A204.1 (cell line): ENCODE data around the gene PRPSAP1.
"Not testable (repeated sequence)": the region's sequence is repeated elsewhere in the genome, so short reads cannot be mapped to it uniquely, and the experiment has no call there.

Experiments used
- FAIRE-seq: peaks from 2 replicates; lab custom pipeline; 2012; peaks lifted over from hg19 to GRCh38; lab: Jason Lieb, UNC

Gene PRPSAP1

DNA sequence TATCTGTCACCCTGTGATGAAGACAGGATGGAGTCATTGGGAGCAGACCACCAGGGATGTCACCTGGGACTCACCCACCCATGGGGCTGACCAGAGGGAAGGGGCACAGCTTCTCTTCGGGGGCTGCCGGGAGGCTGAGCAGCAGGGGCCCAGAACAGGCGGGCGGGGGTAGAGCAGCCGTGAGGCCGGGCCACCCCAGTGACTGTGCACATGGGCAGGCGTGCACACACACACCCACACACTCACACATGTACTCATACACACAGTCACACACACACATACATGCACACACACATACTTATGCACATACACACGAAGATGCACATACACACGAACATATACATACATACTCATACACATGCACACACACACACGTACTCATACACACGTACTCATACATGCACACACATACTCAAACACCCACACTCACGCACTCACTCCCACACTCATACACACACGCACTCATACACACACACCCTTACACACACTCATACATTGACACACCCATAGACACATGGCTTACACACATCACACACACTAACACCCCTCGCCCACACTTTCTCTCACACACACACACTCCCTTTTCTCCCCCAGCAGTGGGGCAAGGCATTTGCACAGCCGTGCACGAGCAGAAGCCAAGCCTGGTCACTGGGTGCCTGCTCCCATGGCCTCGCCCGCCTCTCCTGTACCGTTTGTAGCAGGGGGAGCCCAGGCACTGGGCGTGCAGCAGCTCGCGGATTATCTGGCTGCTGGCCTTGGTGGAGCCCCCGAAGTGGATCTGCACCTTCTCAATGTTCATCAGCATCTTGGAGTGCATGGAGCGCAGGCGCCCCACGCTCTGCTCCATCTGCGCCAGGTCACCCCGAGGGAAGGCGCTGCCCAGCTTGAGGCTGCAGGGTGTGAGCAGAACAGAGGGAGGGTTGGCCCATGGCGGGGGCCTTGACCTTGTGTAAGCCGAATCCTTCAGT, 76.1 kb downstream of the PRPSAP1 start:
- FAIRE-seq: no peak

DNA sequence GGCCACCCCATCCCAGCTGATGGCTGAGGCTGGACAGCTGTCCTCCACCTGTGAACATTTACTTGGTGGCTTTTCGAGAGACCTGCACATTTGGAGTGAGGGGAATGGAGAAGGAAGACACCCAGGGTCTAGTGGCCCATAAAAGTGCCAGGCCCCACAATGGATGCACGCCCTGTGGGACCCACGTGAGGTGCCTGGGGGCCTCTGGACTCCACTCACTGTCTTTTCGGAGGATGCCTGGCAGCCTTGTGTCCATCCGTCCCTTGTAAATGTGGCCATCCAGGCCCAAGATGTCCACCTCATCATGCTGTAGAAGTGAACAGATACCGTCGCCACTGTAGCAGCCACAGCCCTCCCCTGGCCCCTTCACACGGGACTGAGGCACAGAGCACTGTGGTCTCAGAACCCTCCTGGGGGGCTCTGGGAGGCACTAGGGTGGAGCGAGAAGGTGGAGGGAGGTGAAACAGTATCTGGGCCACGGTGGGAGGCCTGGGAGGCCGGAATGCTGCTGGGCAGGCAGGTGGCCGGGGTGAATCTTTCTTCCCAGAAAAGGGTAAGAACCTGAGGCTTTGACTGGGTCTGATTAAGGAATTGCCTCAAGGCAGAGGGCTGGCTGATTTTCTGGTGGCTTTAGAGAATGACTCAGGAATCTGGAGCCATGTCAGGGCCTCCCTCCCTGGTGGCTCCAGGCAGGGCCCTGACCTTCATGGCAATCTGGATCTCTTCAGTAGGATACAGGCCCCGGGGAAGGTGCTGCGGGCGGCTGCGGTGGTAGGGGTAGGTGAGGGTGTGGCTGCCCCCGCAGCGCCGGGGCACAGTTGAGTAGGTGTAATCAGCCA, 77.0 kb downstream of the PRPSAP1 start:
- FAIRE-seq: no peak

GRCh38 chr17:76276069-76276431, 77.7 kb downstream of the PRPSAP1 start:
- FAIRE-seq: no peak

DNA sequence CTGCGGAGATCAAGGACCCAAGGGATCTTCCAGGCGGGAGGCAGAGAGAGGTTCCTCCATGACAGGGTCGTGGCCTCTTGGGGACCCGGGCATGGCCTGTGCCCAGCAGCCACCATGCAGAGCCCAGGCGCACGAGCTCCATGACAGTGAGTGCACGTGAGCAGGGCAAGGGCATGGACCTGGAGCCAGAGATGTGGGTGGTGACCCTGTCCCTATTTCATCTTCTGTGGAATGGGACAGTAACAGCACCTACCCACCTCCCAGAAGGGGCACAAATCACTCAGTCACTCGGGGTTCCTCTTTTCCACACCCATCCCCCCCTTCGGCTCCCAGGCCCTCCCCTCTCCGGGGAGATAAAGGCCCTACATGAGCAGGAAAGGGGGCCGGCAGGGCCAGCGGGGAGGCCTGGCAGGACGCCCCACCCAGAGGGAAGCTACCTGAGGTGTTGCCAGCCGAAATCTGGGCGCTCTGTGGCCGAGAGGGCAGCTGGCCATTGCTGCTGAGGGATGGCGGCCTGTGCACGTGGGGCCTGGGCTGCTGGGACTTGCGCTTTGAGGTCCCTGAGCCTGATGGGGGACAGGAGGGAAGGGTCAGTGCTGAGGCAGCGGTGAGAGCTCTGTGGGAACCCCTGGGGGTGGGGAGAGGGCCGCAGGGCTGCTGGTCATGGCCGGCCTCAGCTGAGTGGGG, 78.2 kb downstream of the PRPSAP1 start:
- no peak for FAIRE-seq

GRCh38 chr17:76274112-76274956, 79.4 kb downstream of the PRPSAP1 start:
- no peak for FAIRE-seq

DNA sequence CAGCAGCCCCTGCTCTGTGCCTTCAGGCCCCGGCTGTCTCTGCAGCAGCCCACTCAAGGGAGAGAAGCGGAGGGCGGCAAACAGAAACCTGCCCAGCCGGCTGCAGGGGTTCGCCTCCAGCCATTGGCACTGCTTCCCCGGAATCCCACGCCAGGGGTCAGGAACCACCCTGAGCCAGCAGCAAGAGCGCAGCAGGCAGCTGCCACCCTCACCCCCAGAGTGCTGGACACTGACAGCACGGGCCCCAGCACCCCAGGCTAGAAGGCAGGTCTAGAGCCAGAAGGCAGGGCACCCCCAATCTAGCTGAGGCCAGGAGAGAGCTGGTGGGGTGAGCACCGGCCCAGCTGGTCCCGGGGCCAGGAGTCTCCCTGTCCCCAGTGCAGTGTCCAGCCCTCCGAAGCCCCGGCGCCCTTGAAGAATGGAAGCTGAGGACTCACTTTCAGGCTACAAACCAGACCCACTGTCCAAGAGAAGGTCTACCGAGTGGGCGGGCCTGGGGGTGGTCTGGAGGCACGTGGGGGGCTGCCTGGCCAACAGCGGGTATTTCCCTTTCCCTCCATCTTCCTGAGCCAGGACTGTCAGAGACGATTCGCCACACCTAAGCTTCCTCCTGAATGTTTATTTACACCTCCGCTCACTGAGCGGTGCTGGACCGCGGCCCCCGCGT, 80.1 kb downstream of the PRPSAP1 start:
- FAIRE-seq: no peak

- no peak for FAIRE-seq
These were observed 80.9 kb downstream of the PRPSAP1 start for GRCh38 chr17:76272541-76273444.

DNA sequence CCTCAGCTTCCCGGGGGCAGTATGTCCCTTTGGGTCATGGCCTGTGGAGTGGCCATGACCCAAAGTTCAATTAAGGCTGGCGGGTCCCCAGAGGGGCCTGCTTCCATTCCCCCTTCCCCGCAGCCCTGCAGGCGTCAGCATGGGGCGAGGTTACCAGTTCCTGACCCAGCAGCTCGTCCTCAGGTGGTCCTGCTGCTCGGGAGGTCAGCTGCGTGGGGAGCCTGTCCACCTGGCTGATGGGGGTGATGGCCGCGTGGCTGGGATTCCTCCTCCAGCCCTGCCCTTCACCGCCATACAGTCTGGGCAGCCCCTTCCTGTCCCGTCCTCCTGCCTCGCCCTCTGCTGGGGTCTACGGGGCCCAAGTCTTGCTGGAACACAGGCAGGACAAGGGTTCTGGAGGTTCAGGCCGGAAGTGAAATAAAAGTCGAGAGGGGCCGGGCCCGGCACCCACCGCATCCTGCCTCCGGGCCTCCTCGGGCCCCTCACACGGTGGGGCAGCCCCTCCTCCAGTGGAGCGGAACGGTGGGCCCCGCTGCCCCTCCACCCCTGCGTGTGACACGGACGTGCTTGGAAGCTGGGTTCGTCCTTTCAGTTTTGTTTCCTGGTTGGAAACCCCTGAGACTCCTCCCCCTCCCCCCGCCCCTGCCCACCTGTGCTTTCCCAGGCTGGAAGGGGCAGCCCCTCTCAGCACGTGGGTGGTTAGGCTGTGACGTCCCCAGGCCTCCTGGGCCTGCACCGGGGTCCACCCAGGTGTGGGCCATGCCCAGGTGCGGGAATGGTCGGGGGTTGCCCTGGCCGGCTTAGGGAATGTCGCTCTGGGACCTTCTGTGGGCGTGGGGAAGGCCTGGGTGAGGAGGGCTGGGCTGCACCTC, 81.8 kb downstream of the PRPSAP1 start:
- FAIRE-seq: no peak

DNA sequence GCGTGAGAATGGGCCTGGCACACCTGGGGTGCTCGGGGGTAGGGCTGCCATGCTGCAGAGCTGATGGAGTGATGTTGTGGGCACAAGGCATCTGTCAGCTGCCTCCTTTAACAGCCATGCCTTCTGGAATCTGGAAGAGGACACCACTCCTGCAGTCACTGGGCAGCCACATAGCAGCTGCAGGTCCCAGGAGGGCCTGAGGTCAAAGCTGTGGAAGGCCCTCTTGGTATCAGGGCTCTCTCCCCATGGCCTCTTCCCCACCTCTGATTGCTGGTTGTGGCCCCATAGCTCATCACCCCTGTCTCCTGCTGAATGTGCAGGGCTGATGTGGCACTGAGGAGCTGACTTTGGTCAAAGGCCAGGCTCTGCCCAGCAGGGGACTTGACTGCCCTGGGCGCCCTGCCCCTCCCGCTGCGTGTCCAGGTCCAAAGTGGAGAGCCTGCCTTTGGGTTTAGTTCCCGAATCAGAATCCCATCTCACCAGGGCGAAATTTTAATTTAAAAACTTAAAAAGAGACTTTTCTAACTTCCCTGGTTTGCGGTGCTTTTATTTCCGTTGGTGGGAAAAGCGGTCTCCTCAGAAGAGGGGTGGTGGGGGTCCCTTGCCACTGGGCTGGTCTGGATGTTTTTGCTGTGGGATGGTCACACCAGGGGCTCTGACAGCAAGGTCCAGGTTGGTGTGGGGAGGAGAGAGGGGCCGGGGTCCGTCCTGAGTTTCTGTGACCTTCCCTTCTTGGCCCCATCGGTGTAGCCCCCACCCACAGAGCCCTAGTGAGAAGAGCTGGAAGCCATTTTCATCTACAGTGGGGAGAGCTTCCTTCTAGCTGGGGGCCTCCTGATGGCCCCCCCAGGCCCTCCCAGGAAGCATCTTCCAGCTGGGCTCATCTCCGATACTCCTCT, 82.7 kb downstream of the PRPSAP1 start:
- no peak for FAIRE-seq

- no peak for FAIRE-seq
These were observed 83.6 kb downstream of the PRPSAP1 start for GRCh38 chr17:76270127-76270592.

DNA sequence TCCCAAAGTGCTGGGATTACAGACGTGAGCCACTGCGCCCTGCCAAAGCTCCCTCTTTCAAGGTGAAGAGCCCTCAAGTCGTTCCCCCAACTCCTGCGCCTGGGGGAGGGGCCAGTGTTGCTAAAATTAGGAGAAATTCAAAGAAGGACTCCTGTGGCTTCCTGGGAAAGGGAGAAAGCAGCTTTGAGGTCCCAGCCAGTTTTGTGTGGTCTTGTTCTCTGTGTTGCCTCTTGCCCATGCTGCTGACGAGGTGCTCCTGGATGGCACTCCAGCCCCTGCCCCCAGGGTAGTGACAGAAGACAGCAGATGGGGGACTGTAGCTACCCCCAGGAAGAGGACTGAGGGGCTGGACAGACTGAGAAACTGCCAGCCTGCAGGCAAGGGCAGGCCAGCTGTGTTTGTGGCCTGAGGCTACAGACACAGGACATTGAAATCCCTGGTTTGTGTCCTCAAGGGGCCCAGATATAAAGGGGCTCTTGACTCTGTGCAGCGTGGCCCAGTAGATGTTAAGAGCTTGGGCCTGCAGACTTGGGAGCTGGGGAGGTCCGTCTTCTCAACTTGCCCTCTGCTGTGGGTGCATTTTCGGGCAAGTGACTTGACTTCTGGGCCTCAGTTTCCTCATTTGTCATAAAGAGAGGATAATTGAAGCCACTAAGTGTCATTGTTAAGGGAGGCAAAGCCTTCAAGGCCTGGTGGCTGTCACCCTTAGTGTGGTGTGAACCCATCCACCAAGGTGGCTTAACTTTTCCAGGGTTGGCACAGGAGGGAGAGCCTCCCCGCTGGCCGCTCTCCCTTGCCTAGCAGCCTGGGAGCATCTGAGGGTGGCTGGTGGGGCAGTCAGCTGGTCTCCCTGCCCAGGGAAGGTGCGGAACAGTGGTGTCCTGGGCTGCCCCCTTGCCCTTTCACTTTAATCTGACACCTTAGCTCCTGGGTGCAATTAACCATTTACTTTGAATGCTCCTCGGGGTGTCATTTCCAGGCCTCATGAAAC, 84.4 kb downstream of the PRPSAP1 start:
- FAIRE-seq: no peak

DNA sequence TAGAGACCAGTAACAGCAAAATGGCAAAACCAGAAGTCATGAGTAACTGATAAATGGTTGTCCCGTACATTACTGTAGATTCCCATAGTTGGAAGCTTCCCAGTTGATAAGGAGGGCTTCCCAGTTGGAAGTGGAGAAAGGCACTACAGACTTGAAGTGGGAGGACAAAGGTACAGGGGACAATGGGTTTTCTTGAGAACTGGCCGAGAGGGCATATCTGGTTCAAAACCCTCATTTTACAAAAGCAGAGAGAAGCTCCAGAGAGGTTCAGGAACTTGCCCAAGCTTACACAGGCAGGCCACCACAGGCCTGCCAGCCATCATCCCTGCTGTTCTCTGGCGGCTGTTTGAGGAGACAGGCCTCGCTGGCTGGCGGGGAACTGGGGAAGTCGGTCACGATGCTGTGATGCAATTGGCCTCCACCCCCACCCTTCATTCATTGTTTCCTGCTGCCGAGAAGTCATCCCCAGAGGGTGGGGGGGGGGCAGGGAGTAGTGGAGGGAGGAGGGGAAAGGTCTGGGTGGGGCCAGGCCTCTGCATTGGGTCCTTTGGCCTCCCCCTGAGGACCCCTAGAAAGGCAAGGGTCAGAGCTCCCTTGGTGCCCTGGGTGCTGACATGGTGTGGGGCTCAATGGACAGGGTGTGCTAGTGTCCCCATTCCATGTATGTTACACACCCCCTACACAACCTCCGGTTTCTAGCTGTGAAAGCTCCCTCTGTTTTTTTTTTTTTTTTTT, 85.5 kb downstream of the PRPSAP1 start:
- no peak for FAIRE-seq

DNA sequence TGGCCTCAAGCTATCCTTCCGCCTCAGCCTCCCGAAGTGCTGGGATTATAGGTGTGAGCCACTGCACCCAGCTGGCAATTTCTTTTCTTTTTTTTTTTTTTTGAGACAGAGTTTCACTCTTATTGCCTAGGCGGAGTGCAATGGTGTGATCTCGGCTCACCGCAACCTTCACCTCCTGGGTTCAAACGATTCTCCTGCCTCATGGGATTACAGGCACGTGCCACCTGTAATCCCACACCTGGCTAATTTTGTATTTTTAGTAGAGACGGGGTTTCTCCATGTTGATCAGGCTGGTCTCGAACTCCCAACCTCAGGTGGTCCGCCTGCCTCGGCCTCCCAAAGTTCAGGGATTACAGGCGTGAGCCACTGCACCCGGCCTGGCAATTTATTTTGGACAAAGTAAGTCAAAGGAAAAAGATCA, 86.1 kb downstream of the PRPSAP1 start:
- not testable (repeated sequence) for FAIRE-seq

DNA sequence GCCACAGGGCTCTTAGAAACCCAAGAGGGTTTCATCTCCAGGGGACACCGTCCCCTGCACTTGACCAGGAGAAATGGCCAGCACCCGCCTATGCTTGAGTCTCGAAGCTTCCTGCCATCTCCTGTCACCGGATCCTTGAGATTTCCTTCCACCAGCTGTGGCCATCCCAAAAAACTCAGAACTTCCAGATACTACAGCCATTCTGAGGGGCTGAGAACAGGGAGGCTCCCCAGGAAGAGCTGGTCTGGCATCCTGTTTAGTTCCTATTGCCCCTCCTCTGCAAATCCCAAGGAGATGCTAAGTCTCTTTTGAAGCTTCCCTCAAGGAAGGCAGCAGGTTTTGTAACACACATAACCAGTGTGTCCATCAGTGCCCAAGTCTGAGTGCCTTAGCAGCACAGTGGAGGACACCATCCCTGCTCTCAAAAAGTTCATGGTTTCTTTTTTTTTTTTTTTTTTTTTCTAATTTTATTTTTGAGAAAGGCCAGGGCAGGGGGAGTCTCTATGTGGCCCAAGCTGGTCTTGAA, 86.6 kb downstream of the PRPSAP1 start:
- FAIRE-seq: no peak

DNA sequence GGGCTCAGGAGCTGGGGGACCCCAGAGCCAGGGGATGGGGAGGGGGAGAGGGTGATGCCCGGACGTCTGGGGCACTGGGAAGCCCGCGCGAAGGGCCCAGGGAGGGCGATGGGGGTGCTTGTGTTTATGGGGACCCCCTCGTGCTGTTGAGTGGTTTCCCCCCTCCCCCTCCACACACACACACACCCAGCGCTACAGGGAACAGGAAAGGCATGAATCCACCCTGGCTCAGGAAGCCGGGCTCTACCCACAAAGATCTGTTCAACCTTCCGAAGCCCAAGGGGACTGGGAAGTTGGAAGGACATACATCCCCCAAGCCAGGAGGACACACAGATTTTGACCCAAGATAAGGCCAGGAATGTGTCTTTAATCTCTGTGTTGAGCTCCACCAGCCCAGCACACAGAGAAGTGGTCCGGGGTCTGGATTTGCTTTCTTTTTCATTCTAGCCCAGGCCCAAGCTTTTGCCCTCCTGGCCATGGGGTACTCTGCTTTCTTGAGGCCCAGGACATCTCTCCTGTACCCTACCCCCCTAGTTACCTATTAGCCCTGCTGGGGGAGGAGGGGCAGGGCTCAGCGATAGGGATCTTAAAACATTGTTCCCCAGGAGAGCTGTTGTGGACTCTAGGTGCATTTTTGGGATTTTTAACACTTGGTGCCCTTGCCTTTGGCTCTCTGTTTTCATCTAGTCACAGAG, 87.3 kb downstream of the PRPSAP1 start:
- no peak for FAIRE-seq
